ENCODE results near the gene TIMM10. TPM values are rescaled to one million over a fixed set of nuclear protein-coding genes. Genes with fewer than 3 reads are reported as not detected.

The TIMM10 gene
- total RNA-seq, 6 donors from 2014 or later, result 7.3 to 62.2 (median 26.8) TPM

- peaks cover 0 to 47% (median 13%) of the 10 kb centered on the region in 4 donors for H3K36me3 ChIP-seq
- no peak overlapping the region for H3K4me3 ChIP-seq
- no peak for TF ChIP-seq EP300 (IDR thresholded peaks at IDR 0.05)
- TF ChIP-seq POLR2A (IDR thresholded peaks at IDR 0.05), result no peak
- TF ChIP-seq CTCF (IDR thresholded peaks at IDR 0.05), result no peak
- no peak for TF ChIP-seq POLR2AphosphoS5 (IDR thresholded peaks at IDR 0.05)
- WGBS, 2 donors, result 60 to 66% methylated on average over 3 of the region's 3 CpGs
- ATAC-seq (ENCODE audit: low FRiP score in 2 of 2) (no peak), DNase-seq (no peak)
- peaks cover 14 to 20% (median 16%) of the 10 kb centered on the region in 4 donors for H3K4me1 ChIP-seq
- H3K27ac ChIP-seq, result no peak overlapping the region
- H3K27me3 ChIP-seq, result peaks cover 0 to 13% (median 11%) of the 10 kb centered on the region in 4 donors
- no peaks in the 10 kb centered on the region for H3K9me3 ChIP-seq
These were observed 47.0 kb downstream of the TIMM10 start for GRCh38 chr11:57483562-57483918.

GRCh38 chr11:57482782-57483561 lies 47.6 kb downstream of the TIMM10 start:
- H3K36me3 ChIP-seq, result peaks cover 0 to 41% (median 11%) of the 10 kb centered on the region in 4 donors
- peaks cover 14 to 20% (median 16%) of the 10 kb centered on the region in 4 donors for H3K4me1 ChIP-seq
- H3K27me3 ChIP-seq, result peaks cover 0 to 13% (median 11%) of the 10 kb centered on the region in 4 donors
- DNase-seq (peak; percentile 38 to 92), ATAC-seq (ENCODE audit: low FRiP score in 2 of 2) (peak in 1 of 2 donors; percentile 78)
- TF ChIP-seq POLR2AphosphoS5 (IDR thresholded peaks at IDR 0.05) (no peak), CTCF (IDR thresholded peaks at IDR 0.05) (peak; percentile 37 to 75 (median 70))
- 3 to 18% methylated on average over 6 to 48 of the region's 52 CpGs for WGBS, 2 donors
- H3K4me3 ChIP-seq, result peak overlapping the region in 2 of 4 donors; percentile 15 to 33
- H3K27ac ChIP-seq, result no peak overlapping the region
- H3K9me3 ChIP-seq, result no peaks in the 10 kb centered on the region

GRCh38 chr11:57481915-57482781 lies 48.4 kb downstream of the TIMM10 start:
- WGBS, 2 donors, result 23 to 33% methylated on average over 23 to 43 of the region's 44 CpGs
- ATAC-seq (ENCODE audit: low FRiP score in 2 of 2) (no peak), DNase-seq (peak in 1 of 2 donors; percentile 74)
- Histone ChIP-seq H3K36me3 (peaks cover 0 to 33% (median 9%) of the 10 kb centered on the region in 4 donors), H3K9me3 (no peaks in the 10 kb centered on the region), H3K27ac (no peak overlapping the region), H3K4me1 (peaks cover 18 to 22% (median 20%) of the 10 kb centered on the region in 4 donors), H3K27me3 (peaks cover 0 to 13% (median 11%) of the 10 kb centered on the region in 4 donors), H3K4me3 (peak overlapping the region in 2 of 4 donors; percentile 15 to 33)
- no peak for TF ChIP-seq EP300 (IDR thresholded peaks at IDR 0.05)
- no peak for TF ChIP-seq CTCF (IDR thresholded peaks at IDR 0.05)
- no peak for TF ChIP-seq POLR2AphosphoS5 (IDR thresholded peaks at IDR 0.05)
- no peak for TF ChIP-seq POLR2A (IDR thresholded peaks at IDR 0.05)

- 39 to 58% methylated on average over 2 of the region's 2 CpGs for WGBS, 2 donors
- H3K36me3 ChIP-seq, result peaks cover 0 to 25% (median 8%) of the 10 kb centered on the region in 4 donors
- peaks cover 26 to 30% (median 28%) of the 10 kb centered on the region in 4 donors for H3K4me1 ChIP-seq
- ATAC-seq (ENCODE audit: low FRiP score in 2 of 2) (no peak), DNase-seq (no peak)
- no peak for TF ChIP-seq POLR2A (IDR thresholded peaks at IDR 0.05)
- no peak overlapping the region for H3K27ac ChIP-seq
- H3K4me3 ChIP-seq, result no peak overlapping the region
- H3K27me3 ChIP-seq, result peaks cover 0 to 13% (median 11%) of the 10 kb centered on the region in 4 donors
- H3K9me3 ChIP-seq, result no peaks in the 10 kb centered on the region
These were observed 49.2 kb downstream of the TIMM10 start for GRCh38 chr11:57481315-57481714.
